Testis (tissue), 2 donors: ENCODE results near the gene PANX1.

ENCODE experiments used
- POLR2A ChIP-seq: fragments of 450-650 bp; IDR thresholded peaks from one replicate; pipeline ENCODE4 v1.6.1; 2017; ENCODE audit warnings: antibody characterized with exemption, mild to moderate bottlenecking, moderate library complexity
- TF ChIP-seq, protein P1 (sequence below), 3 experiments: fragments of 450-650 bp in 2 of 3; fragments of 200-600 bp in 1 of 3; sonication (generic) in 1 of 3; IDR thresholded peaks; one replicate each; pipeline ENCODE4 v1.5.1; 2016 to 2019; ENCODE audit warnings: antibody characterized with exemption in 3 of 3, mild to moderate bottlenecking in 2 of 3, moderate library complexity in 1 of 3

DNA sequence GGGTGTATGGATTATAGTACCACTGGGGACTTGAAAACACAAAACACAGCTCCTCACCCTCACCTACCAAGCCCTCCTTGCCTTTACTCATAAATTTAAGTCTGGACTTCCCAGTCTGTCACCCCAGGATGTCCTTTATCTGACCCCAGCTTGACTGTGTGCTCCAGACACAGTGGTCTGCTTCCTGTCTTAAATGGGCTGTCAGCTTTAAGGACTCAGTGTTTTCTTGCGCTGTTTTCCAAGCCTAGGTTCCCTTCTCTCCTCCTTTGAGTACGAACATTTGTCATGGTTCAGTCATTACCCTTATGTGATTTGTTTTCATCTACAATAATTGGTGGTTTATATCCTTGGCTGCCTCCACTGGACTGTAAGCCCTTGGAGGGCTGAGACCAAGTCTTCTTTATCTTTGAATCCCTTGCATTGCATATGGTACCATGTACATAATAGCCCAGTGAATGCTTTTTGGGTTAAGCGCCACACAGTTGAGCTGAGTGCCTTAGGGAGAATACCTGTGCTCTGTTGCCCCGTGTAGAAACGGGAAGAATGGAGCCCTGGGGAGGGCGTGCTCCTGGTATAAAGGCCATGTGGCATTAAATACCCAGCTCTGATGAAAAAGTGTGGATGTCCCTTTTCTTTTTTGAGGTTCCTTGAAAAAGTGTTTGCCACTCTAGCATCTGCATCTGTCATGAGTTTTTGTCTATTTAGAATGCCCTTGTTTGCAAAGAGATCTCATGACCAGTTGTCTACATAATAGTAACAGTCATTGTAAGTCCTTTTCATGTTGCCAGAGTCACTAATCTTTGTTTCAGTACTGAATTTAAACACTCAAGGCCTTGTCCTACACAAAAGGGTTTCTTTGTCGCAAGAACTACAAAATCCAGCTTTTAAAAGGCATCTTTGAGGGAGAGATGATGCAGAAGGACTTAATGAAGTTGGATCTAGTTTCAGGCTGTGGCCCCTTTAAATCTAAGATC lies 14.0 kb downstream of the PANX1 start:
- TF ChIP-seq POLR2A = no peak
- TF ChIP-seq, protein P1, sequence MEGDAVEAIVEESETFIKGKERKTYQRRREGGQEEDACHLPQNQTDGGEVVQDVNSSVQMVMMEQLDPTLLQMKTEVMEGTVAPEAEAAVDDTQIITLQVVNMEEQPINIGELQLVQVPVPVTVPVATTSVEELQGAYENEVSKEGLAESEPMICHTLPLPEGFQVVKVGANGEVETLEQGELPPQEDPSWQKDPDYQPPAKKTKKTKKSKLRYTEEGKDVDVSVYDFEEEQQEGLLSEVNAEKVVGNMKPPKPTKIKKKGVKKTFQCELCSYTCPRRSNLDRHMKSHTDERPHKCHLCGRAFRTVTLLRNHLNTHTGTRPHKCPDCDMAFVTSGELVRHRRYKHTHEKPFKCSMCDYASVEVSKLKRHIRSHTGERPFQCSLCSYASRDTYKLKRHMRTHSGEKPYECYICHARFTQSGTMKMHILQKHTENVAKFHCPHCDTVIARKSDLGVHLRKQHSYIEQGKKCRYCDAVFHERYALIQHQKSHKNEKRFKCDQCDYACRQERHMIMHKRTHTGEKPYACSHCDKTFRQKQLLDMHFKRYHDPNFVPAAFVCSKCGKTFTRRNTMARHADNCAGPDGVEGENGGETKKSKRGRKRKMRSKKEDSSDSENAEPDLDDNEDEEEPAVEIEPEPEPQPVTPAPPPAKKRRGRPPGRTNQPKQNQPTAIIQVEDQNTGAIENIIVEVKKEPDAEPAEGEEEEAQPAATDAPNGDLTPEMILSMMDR (IDR thresholded peaks at IDR 0.05) = no peak
